GM19240 (cell line): Measurements from ENCODE around the gene DOK6.

Source experiments
- DNase-seq: peaks from one replicate; pipeline ENCODE4 v3.0.0; 2011; ENCODE audit warnings: low spot score; ENCODE audit not compliant: insufficient read length

DOK6 gene

DNA sequence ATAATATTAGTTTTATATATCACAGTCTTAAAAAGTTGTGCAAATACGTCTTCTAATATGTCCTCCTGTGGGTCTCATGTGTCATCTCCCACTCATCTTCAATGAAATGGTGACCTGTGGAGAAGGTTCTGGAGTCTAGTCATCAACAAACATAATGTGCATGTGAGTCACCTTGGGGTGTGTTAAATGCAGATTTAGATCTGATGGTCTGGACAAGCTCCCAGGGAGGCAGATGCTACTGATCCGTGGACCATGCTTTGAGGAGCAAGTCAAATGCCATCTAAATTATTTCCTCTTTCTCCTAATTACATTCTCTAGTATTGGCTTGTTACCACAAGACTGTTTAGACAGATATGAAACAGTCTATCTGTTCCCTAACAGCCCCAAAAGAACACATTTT lies 336.0 kb downstream of the DOK6 start:
- no peak for DNase-seq

DNA sequence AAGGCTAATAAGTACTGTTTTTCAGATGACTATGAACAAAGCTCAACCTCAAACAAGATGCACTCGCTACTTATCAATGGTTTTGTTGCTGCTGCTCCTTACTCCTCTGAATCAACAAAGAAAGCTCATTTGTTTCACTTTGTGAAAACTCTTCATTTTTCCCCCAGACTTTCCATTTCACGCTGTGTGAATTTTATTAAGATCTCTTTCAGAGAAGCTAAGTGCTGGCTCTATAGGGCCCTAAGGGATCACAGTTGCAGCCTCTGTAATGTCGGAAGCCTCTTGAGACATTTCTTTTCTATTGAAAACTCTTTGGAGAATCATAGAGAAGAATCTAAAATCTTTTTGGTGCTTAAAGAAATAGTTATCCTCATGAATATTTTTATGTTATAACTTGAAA lies 337.2 kb downstream of the DOK6 start:
- no peak for DNase-seq

DNA sequence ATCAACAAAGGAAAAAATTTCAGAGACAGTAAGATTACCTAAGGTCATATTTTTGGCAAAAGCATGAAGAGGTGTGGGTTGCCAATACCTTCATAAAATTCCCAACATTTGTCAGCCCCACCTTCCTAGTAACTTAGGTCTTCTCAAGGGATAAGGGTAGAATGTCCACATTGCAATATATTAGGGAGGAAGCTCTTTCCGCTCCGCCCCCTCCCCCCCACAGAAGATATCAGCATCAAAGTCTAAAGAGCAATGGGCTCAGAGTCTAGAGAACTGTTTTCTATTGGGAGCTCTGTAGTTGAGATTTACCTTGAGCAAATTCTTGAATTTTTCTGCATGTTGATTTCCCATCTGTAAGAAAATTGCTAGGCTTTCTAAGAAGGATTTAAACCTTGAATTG lies 346.7 kb downstream of the DOK6 start:
- no peak for DNase-seq

DNA sequence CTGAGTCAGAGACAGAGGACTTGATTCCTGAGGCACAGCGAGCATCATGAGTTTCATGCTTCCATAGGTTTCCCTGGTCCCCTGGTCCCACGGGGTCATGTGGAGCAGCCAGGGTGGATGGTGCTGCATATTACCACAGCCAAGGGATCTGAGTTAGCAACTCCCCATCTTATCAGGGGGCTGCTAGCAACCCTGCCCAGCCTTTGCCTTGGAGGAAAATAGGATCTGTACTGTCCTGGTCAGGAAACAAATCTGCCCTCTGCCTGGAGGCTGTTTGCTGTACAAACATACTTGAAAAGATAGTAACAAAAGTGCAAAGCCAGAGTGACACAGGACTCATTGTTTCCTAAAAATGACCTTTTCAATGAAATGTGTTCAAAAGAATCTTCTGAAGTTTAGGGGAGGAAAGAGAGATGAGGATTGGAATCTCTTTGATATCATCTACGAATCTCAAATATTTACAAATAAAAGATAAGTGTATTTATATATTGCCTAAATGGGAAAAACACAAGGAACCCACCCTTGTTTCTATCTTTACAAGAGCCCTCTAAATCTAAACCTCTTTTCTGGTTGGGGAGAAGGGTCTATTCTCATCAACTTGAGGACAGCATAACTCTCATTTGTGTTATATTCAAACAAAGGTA lies 352.2 kb downstream of the DOK6 start:
- no peak for DNase-seq

DNA sequence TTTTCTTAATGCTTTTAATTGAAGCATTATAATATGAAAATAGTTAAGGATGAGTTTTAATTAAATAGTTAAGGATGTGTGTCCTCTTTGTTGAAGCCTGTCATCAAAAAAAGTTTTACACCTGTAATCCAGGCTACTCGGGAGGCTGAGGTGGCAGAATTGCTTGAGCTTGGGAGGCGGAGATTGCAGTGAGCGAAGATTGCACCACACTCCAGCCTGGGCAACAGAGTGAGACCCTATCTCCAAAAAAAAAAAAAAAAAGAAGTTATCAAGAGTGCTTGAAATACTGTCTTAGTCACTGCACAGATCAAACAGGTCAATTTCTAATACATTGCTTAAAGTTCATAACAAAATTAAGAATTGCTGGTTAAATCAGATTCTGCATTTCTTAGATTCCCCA lies 353.4 kb downstream of the DOK6 start:
- no peak for DNase-seq

DNA sequence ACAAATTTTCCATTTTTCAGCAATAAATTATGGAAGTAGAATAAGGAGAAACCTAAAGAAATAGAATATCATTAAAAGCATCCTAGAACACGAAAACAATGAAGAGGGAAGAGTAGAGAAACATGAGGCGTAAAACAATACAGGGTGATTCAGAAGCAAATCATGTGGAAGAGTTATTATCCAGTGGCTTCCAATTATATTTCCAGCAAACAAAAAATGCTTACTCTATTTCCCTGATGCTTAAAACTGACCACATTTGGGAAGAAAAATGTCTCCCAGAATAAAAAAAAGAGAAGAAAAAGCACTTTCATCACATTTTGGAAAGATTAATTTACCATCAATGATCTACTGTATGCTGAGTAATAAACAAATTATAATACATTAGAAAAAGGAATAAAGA lies 354.4 kb downstream of the DOK6 start:
- no peak for DNase-seq

DNA sequence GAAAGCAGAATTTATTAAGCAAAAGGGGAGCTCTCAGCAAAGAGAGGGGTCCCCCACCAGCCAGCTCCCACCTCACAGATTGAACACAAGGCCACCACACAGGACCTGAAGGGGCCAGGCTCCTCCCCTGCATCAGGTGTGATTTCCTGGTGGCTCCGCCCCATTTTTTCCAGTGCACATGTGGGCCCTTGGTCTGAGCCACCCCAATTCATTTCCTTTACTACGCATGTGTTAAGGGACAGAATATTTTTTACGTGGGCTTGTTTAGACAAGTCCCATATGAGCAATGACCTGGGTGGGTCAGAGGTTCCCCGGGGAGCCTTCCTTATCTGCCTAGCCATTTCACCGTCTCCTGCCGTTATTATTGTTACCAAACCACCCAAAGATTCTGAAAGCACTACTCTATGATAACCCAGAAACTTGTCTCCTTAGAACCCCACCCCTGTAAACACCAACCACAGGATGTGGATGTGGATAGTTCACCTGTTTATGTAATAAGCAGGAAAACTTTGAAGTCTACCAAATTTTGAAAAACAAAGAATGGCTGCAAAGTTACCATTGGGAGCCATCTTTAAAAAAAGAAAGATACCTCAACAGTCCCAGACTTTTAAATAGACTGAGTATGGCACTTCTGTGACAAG lies 355.3 kb downstream of the DOK6 start:
- DNase-seq, result no peak

DNA sequence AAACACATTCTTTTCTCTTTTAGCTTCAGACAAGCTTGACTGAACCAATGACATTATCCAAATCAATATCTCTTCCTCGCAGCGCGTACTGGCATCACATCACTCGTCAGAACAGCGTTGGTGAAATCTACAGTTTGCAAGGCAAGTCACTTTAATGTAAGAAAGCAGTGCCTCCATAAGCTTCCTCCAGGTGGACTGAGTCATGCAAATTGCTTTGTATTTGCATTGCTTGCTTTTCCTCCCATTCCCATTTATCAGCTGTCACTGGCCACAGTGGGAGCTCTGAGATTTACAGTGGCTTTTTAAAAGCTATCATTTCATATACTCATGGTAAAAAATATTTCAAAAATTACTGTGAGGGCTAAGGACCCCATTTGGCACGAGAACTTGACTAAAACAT lies 357.0 kb downstream of the DOK6 start:
- DNase-seq, result no peak

DNA sequence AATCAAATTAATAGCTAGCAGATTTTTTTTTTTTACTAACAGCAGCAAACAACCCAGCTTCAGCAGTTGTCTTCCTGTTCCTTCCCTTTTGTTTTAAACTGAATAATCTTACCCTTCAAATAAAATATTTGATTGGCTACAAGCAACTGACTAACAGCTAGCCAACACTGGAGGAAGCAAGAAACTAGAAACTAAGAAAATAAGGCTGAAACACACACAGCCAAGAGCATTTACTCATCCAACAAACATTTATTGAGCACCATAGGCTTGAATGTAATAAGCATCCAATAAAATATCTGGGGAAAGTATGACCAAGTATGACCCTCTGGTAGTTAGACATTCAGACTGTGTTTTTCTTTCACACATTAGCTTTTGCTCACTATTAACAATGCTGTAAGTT lies 357.8 kb downstream of the DOK6 start:
- DNase-seq, result no peak

DNA sequence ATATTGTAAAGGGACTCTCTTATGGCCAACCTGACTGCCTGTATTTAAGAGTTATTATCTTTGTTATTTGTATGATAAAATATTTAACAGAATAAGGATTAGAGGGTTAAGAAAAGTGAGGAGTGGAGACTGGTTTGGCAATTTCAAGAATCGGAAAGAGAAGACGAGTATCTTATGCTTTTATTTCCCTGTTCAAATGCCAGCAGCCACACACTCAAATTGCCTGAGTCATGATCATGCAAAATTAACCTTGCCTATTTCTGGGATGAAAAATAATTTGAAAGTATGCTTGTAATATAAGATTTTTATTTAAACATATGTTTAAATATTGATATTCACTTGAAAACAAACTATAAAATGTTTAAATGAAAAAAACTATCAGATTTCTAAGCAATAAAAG lies 358.4 kb downstream of the DOK6 start:
- no peak for DNase-seq

DNA sequence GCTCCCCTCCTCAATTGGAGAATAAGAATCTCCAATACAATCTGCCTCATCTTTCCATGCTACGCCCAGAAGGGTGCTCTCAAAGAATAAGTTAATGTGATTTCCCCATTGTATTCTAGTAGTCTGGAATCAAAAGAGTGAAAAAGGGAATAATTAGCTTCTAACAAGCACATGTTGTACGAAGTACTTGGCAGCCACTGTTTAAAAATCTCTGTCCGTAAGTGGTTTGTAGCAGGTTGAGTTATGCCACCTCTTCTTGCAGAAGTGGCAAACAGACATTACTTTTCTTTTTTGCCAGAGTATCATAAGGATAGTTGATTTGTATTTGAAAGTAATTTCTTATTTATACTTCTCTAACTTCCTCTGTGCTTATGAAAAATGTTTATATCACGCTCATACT lies 362.3 kb downstream of the DOK6 start:
- no peak for DNase-seq

DNA sequence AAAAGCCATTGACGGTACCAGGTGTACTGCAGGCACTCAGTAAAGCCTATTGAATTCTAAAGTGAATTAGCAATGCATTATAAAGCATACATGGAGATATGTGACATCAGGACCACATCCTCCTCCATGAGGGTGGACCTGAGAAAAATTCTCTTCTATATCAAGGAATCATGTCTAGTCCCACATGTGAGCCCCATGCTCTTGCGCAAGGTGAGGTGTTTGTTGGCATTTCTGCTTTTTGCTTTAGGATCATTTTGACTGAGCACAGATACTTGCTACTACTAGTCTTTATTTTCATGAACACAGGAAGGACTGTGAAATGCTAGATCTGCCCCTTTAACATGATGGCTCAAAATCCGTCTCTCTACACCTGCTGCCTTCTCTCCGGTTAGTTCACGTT lies 363.1 kb downstream of the DOK6 start:
- no peak for DNase-seq

DNA sequence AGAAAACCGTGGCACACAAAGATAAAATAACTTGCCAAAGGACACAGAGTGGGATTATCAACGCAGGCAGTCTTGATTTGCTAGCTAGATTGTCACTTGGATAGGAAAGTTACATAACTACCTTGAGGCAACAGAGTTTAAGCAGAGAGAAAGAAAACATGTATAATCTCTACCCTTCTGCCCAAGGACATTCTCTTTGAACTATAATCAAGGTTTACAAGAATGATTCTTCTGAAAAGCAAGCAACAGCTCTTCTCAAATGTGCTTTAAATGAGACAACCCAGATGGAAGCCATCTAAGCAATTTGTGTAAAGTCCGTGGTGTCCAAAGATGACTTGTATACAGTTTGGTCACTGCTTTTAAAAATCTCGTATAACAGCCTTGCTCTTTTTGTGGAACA lies 369.6 kb downstream of the DOK6 start:
- no peak for DNase-seq

DNA sequence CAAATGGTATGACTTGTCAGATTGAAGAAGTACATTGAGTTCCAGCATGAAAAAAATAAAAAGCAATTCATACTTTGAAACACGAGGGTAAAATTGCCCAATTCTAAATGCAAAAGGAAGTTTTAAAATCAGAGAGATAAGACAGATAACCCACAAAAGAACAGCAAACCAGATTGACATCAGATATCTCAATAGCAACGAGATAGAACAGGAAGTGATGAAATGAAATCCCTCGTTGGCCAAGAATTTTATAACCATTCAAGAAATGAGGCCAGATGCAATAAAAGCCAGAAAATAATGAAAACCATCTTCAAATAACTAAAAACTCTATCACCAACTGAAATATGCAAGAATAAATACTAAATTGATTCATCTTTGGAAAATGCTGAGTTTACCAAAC lies 374.1 kb downstream of the DOK6 start:
- DNase-seq, result no peak

DNA sequence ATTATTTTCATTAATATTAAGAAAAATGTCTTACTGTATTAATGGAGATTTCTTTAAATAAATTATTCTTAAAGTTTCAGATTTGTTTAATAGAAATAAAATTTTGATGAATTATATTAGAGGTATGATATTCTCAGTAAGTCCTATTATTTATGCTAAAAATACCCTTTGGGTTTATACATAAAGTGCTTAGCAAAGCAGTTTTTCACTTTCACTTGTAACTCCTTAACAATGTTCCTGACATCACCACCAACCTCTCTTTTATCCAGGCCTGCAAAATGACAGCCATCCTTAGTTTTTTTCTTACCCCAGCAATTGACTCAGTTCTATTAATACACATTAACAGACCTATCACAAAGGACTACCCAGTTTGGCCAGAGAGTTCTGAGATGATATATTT lies 376.6 kb downstream of the DOK6 start:
- DNase-seq, result no peak

DNA sequence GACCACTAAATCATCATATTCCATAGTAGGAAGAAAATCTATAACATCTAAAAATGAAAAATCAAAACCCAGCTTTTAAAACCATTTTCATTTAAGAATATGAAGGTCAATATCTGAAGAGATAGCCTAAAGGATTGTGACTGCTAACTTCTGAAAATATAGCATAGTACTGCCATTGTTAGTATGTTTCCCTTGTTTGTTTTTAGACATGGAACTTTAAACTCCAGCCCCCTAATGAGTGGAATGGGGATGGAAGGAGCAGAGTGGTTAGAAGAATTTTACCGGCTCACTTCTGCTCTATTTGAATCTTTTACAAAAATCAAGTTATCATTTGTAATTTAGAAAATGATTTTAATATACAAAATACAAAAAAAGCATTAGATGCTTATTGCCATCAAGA lies 378.0 kb downstream of the DOK6 start:
- no peak for DNase-seq

DNA sequence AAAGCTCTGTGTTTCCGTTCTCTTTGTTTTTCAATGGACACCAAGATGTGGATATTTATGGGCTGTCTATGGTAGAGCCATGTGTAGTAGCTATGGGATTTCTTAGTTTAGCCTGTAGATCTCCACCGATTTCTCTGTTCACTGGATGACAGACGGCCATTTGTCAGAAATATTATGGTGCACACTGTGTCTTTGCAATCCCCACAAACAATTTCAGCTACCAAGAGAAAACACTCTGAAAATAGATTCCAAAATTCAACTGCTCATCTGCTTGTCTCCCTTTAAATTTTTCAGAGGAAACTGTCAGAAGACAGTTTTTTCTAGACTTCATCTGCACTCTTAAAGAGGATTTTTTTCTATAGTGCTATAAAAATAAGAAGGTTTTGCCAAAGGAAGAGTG lies 380.2 kb downstream of the DOK6 start:
- DNase-seq, result no peak

DNA sequence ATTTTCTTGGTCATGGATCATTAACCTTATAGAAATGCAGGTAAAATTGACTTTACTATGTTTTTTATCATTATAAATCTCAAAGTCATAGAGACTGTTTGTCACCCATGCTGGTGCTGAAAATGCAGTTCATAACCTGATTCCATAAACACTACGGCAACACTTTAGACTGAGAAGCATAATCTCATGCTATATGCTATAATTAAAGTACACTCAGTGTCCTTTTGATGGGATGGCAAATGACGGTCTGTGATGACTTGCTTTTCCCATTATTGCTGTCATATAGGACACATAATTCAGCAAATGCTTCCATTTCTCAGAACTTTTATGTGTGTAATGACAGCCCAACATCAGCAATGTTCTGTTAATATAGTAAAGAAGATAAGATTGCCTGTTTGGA lies 384.1 kb downstream of the DOK6 start:
- no peak for DNase-seq

DNA sequence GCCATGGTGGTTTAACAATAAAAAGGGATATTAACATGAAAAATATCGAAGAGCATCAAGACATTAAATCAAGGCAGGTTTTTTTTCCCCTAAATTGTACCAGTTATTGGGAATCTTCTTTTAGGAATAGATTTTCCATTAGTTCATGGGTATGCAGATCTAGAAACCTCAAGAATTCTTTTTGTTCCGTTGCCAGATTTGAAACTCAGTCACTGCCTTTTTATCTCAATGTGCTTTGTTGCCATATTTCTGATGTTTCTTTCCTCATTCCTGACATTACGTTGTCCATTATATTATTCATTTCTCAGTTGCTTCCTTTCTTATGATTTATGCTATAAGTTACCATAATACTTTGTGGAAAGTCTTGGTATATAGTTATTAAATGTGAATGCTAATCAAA lies 384.8 kb downstream of the DOK6 start:
- DNase-seq, result no peak

DNA sequence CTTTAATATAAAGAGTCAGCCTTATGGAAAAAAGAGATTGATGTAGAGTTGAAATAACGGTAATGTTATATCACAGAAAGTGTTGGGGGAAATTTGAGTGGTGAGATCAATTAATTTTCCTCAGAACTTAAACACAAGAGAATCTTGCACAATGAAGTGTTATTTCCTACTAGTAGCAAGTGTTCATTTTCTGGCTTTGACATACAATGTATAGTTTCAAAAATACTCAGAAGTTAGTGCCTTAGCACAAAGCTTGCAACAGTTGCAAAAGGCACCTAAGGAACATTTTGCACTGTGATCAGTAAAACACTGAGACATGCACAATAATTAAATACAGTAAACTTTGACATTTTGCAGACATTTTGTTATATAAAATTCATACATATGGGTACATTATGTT lies 385.7 kb downstream of the DOK6 start:
- no peak for DNase-seq

DNA sequence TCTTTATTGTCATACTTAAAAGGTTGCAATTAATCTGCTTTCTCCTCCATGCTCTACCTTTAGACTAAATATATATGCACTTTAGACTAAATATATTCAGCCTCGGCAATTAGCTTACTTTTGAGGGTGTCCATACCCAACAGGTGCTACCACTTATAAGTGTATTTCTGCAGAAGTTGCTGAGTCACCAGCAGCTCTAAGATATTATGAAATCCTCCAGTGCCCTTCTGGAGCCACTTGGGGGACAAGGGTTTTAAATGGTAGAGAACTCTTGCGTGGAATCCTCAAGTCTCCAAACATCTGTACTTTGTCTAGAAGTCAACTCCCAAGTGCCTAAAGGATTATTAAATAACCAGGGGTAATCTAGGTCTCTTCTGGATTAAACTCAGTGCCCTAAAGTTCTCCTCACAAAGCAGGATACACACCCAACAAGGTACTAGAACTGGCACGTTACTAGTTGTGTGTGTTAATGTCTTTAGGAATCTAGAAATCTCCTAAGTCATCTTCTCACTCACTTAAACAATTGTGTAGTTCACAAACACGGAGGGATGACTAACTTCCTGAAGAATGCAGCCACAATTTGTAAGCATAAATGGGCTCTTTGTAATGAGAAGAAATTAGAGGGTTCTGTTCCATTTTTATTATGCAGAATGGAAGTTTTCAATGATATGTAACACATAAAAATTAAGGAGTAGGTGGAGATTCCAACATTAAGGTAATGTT lies 387.3 kb downstream of the DOK6 start:
- DNase-seq, result no peak

DNA sequence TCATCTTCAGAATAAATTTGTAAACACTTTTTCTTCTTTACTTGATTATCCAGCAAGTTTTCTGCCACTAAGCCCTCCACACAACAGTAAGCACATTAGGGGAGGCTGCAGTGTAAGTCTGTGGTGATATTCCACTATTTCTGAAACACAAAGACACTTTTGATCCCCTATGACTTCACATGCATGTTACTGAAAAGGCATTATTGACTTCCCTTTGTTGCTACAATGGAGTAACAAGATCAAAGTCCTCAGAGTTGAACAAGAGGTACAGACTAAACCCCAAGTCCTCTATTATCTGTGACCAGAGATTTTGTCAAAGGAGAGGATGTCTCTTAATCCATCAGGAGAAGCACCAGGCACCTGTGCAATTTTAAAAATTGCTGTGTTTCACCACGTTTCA lies 389.1 kb downstream of the DOK6 start:
- DNase-seq, result no peak

DNA sequence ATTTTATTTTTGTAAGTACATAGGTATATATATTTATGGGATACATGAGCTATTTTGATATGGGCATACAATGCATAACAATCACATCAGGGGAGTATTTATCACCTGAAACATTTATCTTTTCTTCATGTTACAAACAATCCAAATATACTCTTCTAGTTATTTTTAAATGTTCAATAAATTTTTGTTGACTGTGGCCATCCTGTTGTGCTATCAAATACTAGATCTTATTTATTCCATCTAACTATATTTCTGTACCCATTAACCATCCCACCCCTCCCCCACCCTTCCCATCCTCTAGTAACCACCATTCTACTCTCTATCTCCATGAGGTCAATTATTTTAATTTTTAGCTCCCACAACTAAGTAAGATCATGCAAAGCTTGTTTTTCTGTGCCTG lies 390.0 kb downstream of the DOK6 start:
- DNase-seq, result no peak
